ENCODE results near the gene TMTC2.

TMTC2 gene

GRCh38 chr12:82963956-82964355 lies 277.2 kb downstream of the TMTC2 start:
- no peak for DNase-seq

DNA sequence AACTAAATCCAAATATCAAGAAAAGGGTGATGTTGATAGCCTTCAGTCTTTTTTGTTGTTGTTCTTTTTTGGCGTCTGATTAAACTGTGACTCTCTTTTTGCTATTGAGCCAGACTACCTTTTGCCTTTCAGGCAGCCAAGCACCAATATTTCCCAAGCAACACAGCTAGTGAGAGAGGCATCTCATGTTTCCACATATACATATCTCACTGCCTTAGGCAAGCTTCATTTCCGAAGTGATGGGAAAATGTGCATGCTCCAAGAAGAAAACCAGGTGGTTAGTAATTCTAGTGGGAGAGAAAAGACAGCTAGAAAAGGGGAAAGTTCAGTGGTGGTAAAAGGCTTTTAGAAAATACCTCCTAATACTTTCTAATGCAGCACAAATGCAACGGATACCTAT lies 277.7 kb downstream of the TMTC2 start:
- DNase-seq: no peak

GRCh38 chr12:82966001-82966559 lies 279.4 kb downstream of the TMTC2 start:
- no peak for DNase-seq

- DNase-seq: no peak
These were observed 282.1 kb downstream of the TMTC2 start for GRCh38 chr12:82968631-82969367.

- no peak for DNase-seq
These were observed 283.9 kb downstream of the TMTC2 start for GRCh38 chr12:82970614-82971013.

DNA sequence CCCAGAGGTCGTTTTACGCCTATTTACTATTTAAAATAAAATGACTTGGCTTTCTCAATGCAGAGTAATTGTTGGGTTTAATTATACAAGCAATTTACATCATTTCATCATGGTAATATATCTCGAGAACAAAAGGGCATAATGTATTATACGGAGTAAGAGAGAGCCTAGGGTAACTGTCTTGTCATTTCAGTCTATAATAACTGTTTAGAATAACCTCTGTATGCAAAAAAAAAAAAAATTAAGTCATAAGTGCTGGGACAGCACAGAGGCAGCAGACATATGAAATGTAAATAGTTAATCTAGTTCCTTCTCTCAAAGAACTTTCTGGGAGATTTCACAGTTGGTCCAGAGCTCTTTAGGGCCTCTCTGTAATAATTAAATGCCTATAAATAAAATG lies 284.9 kb downstream of the TMTC2 start:
- no peak for DNase-seq

DNA sequence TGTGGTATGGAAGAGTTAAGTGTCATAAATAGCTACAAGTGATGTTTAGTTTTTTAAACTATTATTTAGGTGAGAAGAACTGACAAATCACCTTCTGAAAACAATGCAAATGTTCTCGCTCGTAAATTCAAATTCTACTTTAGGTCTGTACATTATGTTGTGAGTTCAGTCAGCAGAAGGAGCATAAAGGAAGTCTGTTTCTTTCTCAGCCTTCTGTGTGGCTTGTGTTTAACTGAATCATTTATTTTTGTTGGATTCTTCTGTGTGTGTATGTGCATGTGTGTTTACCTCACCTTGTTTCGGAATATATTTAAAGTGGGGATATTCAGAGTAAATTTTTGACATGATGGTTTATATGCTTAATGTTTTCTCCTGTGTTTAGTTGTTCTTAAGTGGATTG lies 285.9 kb downstream of the TMTC2 start:
- DNase-seq: no peak

DNA sequence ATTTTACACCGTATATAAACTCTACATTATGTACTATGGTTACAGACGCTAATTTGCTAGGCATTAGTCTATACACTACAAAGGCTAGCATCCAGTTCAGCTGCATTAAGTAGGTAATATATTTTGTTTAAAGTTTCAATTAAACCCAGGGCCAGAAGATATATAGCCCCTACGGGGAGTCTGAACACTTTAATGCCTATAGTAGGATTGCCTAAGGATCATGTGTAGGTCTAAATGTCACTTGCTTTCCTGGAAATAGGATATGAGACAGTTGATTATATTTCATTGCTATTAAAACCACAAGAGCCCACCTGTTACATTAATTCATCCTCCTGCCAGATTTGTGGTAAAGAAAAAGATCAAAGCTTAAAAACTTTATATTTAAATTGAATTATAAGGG lies 286.9 kb downstream of the TMTC2 start:
- DNase-seq: no peak

DNA sequence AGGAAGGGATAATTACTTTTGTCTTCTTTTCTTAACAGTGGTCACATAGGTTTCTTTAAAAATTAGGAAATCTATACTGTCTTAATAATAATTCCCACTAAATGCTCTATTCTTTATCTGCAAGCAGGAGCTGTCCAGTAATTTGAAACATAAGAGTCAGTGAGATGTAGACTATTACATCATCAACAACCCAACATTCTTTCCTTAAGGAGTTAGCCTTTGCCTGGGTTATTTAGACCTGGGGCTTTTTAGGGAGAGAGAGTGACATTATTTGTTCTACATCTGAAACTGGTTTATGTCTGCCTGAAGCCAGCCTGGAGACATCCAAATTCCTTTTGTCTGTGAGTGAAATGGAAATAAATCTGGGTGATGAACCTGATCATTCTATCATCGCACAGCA lies 294.4 kb downstream of the TMTC2 start:
- DNase-seq: no peak

GRCh38 chr12:82994117-82994516 lies 307.4 kb downstream of the TMTC2 start:
- DNase-seq: no peak

DNA sequence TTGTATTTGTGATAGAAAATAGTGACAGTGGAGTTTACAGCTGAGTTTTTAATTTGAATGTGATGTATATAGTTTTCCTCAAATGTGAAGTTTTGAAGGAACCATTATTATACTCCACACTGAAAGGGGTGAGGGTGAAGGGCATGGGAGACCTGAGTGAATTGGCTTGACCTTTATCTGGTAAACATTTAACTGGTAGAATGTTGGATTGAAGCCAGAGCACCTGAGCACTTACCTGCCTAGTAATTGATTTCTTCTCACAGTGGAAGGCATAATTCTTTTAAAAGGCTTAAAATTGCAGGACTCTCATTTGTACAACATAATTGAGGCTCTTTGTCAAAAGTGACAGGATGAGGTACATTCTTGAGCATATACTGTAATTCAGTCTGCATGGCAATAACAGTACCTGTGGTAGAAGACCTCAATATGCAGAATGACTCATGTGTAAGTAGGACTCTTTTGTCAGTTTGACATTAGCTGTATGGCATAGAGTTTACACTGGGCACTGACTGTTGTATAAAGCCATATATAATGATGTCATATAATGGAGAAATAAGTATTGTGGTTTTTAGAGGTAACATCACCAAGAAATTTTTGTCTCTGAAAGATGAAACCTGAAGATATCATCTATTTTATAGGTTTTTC lies 309.6 kb downstream of the TMTC2 start:
- DNase-seq: no peak

- no peak for DNase-seq
These were observed 311.8 kb downstream of the TMTC2 start for GRCh38 chr12:82998509-82998908.

DNA sequence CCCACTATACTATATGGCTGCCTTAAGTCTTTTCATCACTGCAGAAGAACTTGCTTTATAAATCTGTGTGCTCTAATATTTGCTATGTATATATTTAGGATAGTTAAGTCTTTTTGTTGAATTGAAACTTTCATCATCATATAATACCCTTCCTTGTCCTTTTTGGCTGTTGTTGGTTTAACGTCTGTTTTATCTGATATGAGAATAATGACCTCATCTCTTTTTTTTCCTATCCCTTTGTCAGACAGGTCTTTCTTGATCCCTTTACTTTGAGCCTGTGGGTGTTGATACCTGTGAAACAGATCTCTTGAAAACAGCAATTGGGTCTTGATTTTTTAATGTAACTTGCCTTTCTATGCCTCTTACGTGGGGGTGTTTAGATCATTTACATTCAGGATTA lies 316.3 kb downstream of the TMTC2 start:
- DNase-seq: no peak

DNA sequence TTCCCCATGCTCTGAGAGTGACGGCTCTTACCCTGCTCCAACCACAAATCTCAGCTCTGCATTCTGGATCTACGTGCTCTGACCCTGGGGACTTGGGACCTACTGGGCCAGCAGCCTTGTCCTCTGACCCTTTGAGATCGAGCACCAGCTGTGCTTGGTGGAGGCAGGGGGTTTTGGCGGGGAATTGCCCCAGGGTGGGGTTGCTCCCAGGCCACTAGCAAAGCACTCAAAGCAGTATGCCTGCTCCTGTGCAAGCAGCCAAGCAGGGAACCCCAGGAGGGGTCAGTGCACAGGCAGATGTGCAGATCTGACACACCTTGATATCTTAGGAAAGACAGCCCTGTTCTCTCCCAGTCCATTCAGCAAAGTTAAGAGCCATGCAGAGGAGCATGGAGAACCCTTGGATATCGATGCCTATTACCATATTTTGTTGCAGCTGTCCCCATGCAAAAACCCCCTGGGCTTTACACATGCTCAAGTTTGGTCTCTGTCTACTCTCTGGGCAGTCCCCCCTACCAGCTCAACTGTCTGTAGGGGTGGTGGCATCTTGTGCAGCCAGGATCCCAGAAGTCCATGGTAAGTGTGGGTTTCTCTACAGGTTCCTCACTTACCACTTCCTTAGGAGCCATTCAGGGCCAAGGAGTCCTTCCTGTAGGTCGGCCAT lies 319.0 kb downstream of the TMTC2 start:
- no peak for DNase-seq

DNA sequence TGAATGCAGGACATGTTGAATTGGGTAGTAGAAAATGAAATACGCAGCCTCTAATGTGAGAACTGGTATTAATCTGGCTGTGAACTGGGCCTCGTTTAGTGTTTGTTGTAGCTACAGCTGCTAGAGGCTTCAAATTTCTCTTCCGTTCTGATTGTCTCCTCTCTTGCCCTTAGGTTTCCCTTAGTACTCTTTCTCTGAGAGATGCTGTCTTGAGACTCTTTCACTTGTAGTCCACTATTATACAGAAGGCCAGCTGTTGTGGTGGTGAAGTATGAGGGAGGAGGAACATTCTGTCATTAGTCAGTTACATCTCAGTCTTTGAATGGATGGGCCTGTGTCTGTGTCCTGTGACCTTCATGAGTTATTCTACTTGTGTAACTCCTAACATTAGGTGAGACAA lies 322.0 kb downstream of the TMTC2 start:
- DNase-seq: no peak

DNA sequence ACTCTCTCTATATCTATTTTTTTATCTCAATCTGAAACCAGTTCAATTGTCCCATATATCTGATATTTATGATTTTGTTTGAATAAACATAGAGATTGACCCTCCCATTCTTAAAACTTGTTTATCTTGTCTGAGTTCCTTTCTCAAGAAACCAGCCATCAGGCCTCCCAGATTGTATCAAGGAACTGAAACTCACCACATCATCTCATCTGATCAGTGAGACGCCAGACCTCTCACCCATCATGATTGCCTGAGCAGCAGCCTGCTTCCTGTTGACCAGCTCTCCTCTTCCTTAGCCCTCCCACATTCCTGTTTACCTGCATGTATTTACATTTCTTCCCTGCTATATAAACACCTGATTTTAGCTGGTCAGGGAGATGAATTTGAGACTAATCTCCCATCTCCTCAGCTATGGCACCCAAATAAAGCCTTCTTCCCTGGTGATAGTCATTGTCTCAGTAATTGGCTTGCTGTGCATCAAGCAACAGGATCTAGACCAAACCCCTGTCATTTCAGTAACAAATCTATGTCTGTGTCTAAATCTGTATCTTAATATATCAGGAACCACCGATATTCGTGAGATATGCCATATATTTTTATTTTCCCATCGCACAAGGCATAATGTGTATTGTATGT lies 323.6 kb downstream of the TMTC2 start:
- no peak for DNase-seq

DNA sequence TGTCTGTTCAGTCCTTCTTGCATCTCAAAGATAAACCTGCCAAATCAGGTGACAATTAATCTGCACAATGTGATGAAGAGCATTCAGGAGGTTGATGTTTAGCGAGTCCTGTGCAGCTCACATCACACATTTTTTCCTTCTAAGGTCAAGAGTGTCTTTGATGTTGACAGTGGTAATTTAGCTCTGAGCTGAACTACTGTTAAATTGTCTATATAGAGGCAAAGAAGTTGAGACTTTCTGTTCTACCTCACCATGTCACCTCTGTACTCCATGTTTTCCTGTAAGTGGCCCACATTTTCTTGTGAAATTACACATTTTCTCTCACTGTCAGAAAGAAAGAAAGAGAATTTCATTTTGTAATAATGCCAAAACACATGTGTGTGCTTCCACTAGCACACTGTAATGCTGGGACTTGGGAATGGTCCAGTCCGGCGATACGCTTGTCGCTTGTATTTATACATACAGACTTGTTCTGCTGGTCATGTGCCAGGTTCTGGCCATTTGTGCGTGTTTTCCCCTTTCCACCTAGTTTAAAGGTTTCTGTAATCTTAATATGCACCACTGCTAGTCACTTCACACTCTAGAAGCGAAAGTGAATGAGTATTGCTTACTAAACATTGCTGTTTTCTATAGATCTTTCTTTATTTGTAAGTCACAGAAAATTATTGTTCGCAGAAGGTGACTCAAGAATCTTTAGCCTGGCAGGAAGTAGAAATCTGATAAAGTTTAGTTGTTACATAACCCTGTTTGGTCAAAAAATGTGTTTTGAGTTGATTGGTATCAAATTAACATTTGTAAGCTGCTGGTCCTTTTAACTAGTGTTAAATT lies 328.9 kb downstream of the TMTC2 start:
- peak; percentile 86 for DNase-seq

DNA sequence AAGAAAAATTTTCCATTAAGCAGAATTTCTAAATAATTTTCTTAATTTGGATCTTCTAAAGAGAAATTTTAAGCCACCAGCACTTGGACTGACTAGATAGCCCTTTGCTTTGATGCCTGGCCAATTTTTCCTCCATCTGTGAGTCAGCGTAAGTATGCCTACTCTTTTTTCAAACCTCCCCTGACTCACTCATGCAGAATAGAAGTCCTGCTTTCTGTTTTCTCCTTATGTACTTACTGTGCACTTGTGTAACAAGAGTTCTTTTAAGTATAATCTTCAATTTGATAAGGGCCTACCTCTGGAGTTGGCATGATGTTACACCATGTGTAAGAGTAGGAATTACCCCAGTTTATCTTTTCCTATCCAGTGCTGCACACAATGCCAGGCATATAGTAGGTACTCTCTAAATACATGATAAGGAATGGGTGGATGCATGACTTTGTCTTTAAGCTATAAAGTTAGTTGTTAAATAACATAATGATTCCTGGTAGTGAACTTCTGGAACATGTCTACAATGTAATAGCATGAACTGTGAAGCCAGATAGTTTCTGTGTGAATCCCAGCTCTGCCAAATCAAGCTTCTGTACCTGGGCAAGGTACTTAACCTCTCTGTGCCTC lies 329.6 kb downstream of the TMTC2 start:
- DNase-seq: peak; percentile 88

DNA sequence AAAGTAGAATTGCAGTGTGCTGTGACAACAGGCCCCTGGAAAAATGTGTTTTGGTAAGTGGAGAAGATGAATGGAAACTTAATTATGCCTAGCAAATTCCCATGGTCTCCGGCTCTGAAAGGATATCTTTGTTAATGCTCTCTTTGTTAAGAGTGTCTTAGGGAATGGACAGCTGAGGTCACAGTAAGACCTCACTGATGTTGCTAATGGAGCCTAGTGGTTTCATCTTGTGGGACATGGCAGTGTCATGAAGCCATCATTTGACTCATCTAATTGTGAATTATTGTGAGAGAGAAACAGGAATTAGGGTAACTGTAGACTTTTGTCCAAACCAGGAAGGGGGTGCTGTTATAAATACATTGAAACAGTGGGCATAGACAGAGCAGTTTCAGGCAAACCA lies 330.3 kb downstream of the TMTC2 start:
- peak; percentile 20 for DNase-seq

DNA sequence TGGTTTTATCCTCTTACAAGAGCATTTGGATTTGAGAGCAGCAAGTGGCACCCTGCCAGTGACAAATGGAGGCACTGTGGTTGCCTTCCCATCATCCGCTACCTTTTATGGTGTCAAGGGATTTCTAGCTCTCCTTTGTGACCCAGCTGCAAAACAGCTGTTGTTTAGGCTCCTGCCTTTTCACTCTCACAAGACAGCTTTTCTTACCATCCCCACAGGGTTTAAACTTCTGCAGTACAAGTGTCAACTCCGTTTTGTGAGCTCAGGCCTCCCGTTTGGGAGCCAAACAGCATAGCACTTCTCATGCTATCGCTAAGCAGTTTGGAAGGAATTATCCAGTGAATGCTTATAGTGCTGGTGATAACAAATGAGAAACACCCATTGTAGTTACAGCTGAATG lies 331.4 kb downstream of the TMTC2 start:
- no peak for DNase-seq

DNA sequence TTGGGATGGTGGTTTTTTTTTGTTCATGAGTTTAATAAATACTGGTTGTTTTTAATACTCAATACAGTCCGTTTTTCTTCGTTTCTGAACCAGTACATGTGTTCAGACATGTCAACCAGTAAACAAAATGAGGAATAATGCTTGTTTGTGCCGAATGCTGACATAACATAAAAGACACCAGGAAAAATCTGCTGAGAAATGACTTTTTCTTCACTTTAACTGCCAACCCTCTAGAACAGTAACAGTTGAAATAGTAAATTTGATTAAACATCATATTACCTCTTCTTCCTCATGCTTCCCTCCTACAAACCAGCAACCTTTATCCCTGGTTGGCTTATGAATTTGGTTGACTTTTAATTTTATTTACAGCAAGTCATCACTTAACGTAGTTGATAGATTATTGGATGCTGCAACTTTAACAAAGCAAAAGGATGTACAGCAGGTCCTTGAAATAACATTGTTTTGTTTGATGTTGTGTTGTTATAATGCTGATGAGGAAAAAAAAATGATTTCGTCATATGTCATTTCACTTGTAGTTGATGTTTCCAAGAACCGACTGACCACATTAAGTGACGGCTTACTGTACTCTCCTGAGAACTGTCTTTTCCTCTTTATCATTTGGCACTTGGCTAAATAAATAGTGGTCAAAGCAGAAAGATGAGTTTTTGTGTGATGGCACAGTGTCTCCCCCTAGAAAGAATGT lies 340.5 kb downstream of the TMTC2 start:
- peak; percentile 51 for DNase-seq
